ENCODE measurements around the gene HK1.

The HK1 gene

GRCh38 chr10:69345890-69346474 lies 67.7 kb downstream of the HK1 start:
- DNase-seq (ENCODE audit: low read depth, low spot score), result no peak

GRCh38 chr10:69346776-69347175 lies 68.5 kb downstream of the HK1 start:
- DNase-seq (ENCODE audit: low read depth, low spot score), result no peak

GRCh38 chr10:69348816-69349541 lies 70.7 kb downstream of the HK1 start:
- DNase-seq (ENCODE audit: low read depth, low spot score), result no peak

- no peak for DNase-seq (ENCODE audit: low read depth, low spot score)
These were observed 71.2 kb downstream of the HK1 start for GRCh38 chr10:69349542-69349888.

- DNase-seq (ENCODE audit: low read depth, low spot score), result no peak
These were observed 73.3 kb downstream of the HK1 start for GRCh38 chr10:69351589-69351988.

- DNase-seq (ENCODE audit: low read depth, low spot score), result no peak
These were observed 74.4 kb downstream of the HK1 start for GRCh38 chr10:69352569-69353264.

GRCh38 chr10:69353977-69354635 lies 75.8 kb downstream of the HK1 start:
- no peak for DNase-seq (ENCODE audit: low read depth, low spot score)

GRCh38 chr10:69356187-69356586 lies 77.9 kb downstream of the HK1 start:
- no peak for DNase-seq (ENCODE audit: low read depth, low spot score)

- DNase-seq (ENCODE audit: low read depth, low spot score), result no peak
These were observed 80.0 kb downstream of the HK1 start for GRCh38 chr10:69358148-69358795.

GRCh38 chr10:69359148-69359547 lies 80.9 kb downstream of the HK1 start:
- DNase-seq (ENCODE audit: low read depth, low spot score), result no peak

- no peak for DNase-seq (ENCODE audit: low read depth, low spot score)
These were observed 81.3 kb downstream of the HK1 start for GRCh38 chr10:69359594-69359993.

- no peak for DNase-seq (ENCODE audit: low read depth, low spot score)
These were observed 82.4 kb downstream of the HK1 start for GRCh38 chr10:69360485-69361302.

- no peak for DNase-seq (ENCODE audit: low read depth, low spot score)
These were observed 83.0 kb downstream of the HK1 start for GRCh38 chr10:69361303-69361614.

GRCh38 chr10:69362471-69362954 lies 84.2 kb downstream of the HK1 start:
- no peak for DNase-seq (ENCODE audit: low read depth, low spot score)

- DNase-seq (ENCODE audit: low read depth, low spot score), result no peak
These were observed 85.4 kb downstream of the HK1 start for GRCh38 chr10:69363666-69364065.

- no peak for DNase-seq (ENCODE audit: low read depth, low spot score)
These were observed 86.1 kb downstream of the HK1 start for GRCh38 chr10:69364232-69364940.

GRCh38 chr10:69366738-69367137 lies 88.4 kb downstream of the HK1 start:
- no peak for DNase-seq (ENCODE audit: low read depth, low spot score)

GRCh38 chr10:69367469-69367868 lies 89.2 kb downstream of the HK1 start:
- no peak for DNase-seq (ENCODE audit: low read depth, low spot score)

GRCh38 chr10:69372126-69372980 lies 94.1 kb downstream of the HK1 start:
- DNase-seq (ENCODE audit: low read depth, low spot score), result no peak

- DNase-seq (ENCODE audit: low read depth, low spot score), result no peak
These were observed 95.9 kb downstream of the HK1 start for GRCh38 chr10:69374242-69374641.

Data from iPS DF 19.7 (cell line).